GM21367 (cell line): ENCODE data around the gene DDX39A.
"Not testable (repeated sequence)": the region's sequence is repeated elsewhere in the genome, so short reads cannot be mapped to it uniquely, and the experiment has no call there.

Experiments
- ATAC-seq: cut with Tn5 transposase; IDR thresholded peaks from one replicate; pipeline ENCODE4 v1.9.1; 2021; ENCODE audit not compliant: unreplicated experiment

Gene DDX39A

DNA sequence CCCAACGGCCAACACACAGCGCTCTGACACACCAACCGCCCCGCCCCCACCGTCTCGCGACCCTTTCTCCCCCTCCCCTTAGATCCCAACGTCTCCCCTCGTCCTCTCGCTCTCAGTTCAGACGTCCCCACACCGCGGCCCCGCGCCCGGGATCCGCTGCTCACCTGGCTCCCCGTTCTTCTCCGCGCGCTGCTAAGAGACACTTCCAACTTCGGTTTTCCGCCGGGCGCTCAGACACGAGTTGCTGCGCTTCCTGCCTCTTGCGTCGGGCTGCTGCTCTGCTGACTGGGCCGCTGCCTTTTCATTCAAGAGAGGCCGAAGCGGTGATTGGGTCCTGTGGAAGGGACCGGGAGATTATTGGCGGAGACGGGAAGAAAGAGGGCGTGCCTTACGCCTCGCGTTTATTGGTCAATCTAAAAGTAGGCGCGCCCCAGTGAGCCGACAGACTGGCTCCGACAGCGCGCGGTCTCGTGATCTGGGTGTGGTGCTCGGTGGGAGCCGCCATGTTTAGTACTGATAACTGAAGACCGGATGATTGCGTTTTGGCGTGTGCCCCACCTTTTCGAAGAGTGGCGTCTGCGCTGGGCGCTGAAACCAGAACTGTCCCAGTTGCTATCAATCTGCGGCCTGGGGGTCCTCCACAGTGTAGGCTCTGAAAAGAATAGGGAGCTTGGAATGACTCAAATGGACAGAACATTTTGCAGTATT lies at the start of gene DDX39A:
Gene DDX39A (minus strand): TSS at position 236 of the 708 bp plus-strand sequence. CDS start 6,121 bp downstream, outside the sequence.
- peak; percentile 87 for ATAC-seq

DNA sequence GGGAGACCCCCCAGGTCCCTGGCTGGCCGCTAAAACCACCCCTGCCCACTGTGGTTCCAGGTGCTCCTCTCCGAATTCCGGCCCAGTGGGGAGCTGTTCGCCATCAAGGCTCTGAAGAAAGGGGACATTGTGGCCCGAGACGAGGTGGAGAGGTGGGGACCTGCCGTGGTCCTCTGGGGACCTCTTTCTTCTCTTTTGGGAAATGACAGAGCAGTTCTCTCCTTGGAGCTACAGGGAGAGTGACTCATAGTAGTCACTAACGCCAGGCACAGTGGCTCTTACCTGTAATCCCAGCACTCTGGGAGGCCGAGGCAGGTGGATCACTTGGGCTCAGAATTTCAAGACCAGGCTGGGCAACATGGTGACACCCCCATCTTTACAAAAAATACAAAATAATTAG lies 48.7 kb upstream of the DDX39A start:
- no peak for ATAC-seq

DNA sequence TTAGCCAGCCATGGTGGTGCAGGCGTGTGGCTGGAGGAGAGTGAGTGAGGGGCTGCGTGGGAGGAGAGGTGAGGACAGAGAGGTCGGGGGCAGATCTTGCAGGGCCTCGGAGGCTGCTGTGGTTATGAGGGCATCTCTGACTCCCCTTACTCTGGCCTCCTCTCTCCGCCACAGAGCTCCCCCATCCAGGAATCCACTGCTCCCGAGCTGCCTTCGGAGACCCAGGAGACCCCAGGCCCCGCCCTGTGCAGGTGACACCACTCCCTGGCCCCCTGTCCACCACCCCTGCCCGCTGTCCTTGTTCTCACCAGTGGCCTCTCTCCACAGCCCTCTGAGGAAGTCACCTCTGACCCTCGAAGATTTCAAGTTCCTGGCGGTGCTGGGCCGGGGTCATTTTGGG lies 48.2 kb upstream of the DDX39A start:
- ATAC-seq = no peak

GRCh38 chr19:14463747-14464146 lies 44.6 kb upstream of the DDX39A start:
- no peak for ATAC-seq

GRCh38 chr19:14462401-14462800 lies 43.3 kb upstream of the DDX39A start:
- ATAC-seq = not testable (repeated sequence)

DNA sequence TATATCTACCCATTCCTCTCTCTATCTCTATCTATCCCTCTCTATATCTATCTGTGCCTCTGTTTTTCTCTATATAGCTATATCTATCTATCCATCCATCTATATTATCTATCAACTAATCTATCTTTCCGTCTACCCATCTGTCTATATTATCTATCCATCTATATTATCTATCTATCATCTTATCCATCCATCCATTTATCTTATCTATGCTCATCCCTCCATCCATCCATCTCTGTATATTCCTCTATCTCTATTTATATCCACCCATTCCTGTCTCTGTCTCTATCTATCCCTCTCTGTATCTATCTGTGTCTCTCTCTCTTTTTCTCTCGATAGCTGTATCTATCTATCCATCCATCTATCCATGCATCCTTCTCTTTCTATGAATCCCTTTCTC lies 41.8 kb upstream of the DDX39A start:
- no peak for ATAC-seq

- no peak for ATAC-seq
Observed at GRCh38 chr19:14459703-14460102, 40.6 kb upstream of the DDX39A start.

DNA sequence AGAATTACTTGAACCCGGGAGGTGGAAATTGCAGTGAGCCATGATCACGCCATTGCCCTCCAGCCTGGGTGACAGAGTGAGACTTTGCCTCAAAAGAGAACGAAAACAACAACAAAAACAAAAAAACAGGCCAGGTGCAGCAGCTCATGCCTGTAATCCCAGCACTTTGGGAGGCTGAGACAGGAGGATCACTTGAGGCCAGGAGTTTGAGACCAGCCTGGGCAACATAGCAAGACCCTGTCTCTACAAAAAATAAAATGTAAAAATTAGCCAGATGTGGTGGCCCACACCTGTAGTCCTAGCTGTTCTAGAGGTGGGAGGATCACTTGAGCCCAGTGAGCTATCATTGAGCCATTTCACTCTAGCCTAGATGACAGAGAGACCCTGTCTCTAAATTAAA lies 33.2 kb upstream of the DDX39A start:
- not testable (repeated sequence) for ATAC-seq

DNA sequence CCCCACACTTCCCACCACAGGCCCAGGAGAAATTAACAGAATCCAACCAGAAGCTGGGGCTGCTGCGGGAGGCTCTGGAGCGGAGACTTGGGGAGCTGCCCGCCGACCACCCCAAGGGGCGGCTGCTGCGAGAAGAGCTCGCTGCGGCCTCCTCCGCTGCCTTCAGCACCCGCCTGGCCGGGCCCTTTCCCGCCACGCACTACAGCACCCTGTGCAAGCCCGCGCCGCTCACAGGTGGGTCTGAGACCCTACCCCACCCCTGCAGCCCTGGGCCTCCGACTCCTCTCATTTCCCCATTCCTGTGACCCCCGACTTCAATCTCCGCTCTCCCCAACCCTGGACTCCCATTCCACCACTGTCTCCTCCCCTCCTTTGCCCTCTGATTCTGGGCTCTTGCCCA lies 31.7 kb upstream of the DDX39A start:
- ATAC-seq = no peak

GRCh38 chr19:14450168-14450874 lies 31.2 kb upstream of the DDX39A start:
- ATAC-seq = no peak

GRCh38 chr19:14449321-14449720 lies 30.2 kb upstream of the DDX39A start:
- no peak for ATAC-seq

DNA sequence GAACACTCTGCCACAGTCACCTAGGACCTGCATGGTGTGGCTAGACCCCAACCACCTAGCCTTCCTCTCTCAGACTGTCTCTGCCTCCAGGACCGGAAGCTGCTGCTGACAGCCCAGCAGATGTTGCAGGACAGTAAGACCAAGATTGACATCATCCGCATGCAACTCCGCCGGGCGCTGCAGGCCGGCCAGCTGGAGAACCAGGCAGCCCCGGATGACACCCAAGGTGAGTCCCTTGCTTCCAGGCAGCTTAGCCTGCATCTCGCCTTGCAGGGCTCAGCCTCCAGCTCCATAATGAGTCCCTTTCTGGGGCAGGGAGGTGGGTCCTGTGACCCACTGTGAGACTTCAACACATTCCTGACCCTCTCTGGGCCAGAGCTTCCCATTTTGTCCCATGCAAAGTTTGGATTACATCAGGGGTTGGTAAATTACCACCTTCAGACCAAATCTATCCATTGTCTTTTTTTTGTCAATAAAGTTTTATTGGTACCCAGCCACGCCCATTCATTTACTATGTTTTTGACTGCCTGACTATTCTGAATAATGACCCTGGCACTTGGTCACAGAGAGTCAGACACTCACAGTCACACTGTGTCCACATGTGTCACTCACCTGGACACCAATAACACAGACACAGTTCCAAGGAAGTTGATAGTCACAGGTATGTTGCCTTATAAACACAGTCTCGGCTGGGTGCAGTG lies 27.3 kb upstream of the DDX39A start:
- no peak for ATAC-seq

- no peak for ATAC-seq
Observed at GRCh38 chr19:14443632-14444216, 24.6 kb upstream of the DDX39A start.

DNA sequence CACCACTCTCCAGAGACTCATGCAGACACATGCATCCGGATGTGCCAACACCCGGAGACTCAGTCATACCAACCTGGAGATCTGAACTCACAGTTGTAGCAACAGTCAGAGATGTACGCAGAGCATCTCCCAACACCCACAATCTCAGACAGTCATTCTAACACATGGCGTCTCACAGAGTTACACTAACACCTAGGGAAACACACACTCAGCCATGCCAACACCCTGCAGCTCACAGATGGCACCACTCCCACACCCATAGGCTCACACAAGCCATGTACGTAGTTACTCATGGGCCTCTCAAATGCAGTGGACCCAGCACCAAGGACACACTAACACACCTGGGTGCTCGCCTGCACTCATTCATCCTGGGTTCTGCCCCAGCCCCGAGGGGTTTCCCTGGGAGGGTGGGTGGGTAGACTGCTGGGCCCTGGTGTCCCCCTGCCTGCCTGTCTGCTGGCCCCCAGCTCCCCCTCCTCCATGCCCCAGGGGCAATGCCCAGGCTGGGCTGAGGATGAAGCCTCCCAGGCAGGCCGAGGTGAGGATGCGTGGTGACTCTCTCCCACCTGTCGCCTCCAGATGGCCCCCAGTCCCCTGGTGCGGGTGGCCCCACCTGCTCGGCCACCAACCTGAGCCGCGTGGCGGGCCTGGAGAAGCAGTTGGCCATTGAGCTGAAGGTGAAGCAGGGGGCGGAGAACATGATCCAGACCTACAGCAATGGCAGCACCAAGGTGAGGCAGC lies 23.9 kb upstream of the DDX39A start:
- no peak for ATAC-seq

DNA sequence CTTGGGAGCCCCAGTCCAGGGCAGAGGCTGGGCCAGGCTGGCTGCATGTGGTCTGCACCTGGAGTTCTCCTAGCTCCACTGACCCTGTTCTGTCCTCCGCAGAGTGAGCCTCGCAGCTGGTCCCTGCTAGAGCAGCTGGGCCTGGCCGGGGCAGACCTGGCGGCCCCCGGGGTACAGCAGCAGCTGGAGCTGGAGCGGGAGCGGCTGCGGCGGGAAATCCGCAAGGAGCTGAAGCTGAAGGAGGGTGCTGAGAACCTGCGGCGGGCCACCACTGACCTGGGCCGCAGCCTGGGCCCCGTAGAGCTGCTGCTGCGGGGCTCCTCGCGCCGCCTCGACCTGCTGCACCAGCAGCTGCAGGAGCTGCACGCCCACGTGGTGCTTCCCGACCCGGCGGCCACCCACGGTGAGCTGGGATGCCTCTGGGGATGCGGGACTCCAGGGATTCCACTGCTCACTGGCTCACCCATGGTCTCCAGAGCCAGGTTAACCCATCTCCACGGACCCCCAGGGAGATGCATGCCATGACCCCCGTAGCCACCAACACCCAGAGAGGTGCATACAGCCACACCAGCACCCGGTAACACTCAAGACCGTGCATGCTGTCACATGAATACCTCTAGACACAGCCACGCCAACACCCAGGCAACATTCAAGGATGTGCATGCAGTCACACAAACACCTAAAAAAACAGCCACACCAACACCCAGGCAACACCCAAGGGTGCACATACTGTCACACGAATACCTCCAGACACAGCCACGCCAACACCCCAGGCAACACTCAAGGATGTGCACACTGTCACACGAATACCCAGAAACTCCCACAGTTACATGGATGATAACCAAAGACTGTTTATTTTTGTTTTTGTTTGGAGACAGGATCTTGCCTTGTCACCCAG lies 22.1 kb upstream of the DDX39A start:
- no peak for ATAC-seq

DNA sequence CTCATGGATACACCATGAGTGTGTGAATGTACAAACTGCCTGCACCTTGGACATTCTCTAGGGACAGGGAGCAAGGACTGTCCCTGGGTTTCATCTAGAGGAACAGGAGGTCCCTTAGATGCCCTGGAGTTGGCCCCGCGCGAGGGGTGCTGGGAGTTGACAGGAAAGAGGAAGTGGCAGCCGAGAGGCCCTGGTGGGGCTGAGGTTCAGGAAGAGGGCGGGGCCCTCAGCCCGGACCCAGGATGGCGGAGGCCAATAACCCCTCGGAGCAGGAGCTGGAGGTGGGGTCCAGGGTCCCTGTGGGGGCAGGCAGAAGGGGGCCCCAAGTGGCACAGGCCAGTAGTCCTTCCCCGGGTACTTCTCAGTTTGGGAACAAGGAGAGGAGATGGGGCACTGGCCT lies 20.9 kb upstream of the DDX39A start:
- ATAC-seq = peak; percentile 49

- no peak for ATAC-seq
Observed at GRCh38 chr19:14439014-14439413, 19.9 kb upstream of the DDX39A start.

GRCh38 chr19:14437578-14438140 lies 18.5 kb upstream of the DDX39A start:
- ATAC-seq = no peak

GRCh38 chr19:14435320-14436050 lies 16.3 kb upstream of the DDX39A start:
- ATAC-seq = no peak
